A673 (cell line): ENCODE data around the gene FMNL3.

Experiments used
- CTCF ChIP-seq: fragments of 300-800, 200-600 bp; sonication (generic); conservative IDR thresholded peaks from 2 replicates; pipeline ENCODE4 v1.5.1; 2017; ENCODE audit warnings: low read depth, mild to moderate bottlenecking, antibody characterized with exemption, low read length, moderate library complexity, mixed read lengths
- EZH2 ChIP-seq: fragments of 200-600 bp; sonication (generic); IDR thresholded peaks from 2 replicates; pipeline ENCODE4 v1.6.1; 2017; ENCODE audit warnings: borderline replicate concordance, low read depth, mild to moderate bottlenecking, mixed read lengths, antibody characterized with exemption, low read length; ENCODE audit not compliant: poor library complexity, severe bottlenecking

- TF ChIP-seq CTCF (no peak), EZH2 (no peak)
Measured at GRCh38 chr12:49622501-49623141, 84.6 kb downstream of the FMNL3 start.
